Epithelial cell of proximal tubule (primary cell): ENCODE results near the gene RAI1. TPM values are rescaled to one million over a fixed set of nuclear protein-coding genes. Genes with fewer than 3 reads are reported as not detected.

ENCODE experiments used
- DNase-seq: peaks from one replicate; pipeline ENCODE4 v3.0.0-alpha.2; 2011; ENCODE audit warnings: low read depth
- H3K4me3 ChIP-seq: 2 replicates; pipeline ENCODE4 v1.5.1; 2011; ENCODE audit warnings: low read depth, mild to moderate bottlenecking, low read length
- total RNA-seq: library from RNA; depleted of rRNA; stranded (reverse); fragments of >200 nt; gene quantifications from 2 replicates; pipeline ENCODE4 v1.2.3, GENCODE V29; 2015
- TF ChIP-seq, protein P1 (sequence below): conservative IDR thresholded peaks from 2 replicates; pipeline ENCODE4 v1.5.1; 2012; ENCODE audit warnings: low read depth, mild to moderate bottlenecking, low read length

The RAI1 gene
- total RNA-seq, 1 donor from 2014 or later = 13.7 TPM

DNA sequence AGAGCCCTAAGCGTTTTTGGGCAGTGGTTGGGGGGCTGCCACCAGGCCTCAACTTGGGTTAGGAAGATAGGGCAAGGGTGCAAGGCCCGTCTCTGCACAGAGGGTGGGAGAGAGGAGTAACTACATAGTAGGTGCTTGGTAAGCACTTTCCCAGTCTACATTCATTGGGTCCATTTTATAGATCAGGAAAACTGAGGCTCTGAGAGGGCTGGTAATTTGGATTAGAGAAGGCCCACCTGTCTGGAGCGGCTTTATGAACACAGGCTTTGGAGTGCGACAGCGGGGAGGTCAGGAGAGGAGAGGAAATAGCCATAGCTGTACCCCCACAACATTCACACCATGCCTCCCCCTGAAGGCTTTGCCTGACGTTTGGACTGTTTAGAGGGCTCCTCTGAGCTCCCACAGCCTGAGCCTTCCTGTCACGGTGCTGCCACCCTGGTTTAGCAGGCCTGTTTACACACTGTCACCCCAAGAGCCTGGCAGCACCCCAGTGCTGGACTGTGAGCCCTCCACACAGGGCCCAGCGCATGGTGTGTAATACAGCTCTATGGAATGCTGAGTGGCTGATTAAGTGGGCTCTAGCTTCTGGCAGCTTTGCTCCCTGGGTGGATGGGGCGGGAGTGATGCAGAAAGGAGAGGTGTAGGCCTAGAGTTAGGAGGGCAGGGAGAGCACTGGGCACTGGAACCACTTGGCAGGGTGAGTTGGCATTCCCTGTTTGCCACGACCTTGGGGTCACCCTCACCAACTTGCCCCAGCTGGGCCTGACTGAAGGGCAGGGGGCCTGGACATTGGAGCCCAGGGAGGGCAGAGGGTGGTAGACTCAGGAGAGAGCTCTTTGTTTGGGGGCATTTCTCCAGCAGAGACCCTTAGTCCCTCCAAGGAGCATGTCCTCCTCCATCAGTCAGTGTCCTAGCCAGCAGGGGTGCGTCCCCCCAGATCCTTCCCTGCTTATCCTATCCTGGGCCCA lies 73.7 kb downstream of the RAI1 start:
- no peak overlapping the region for H3K4me3 ChIP-seq
- TF ChIP-seq, protein P1, sequence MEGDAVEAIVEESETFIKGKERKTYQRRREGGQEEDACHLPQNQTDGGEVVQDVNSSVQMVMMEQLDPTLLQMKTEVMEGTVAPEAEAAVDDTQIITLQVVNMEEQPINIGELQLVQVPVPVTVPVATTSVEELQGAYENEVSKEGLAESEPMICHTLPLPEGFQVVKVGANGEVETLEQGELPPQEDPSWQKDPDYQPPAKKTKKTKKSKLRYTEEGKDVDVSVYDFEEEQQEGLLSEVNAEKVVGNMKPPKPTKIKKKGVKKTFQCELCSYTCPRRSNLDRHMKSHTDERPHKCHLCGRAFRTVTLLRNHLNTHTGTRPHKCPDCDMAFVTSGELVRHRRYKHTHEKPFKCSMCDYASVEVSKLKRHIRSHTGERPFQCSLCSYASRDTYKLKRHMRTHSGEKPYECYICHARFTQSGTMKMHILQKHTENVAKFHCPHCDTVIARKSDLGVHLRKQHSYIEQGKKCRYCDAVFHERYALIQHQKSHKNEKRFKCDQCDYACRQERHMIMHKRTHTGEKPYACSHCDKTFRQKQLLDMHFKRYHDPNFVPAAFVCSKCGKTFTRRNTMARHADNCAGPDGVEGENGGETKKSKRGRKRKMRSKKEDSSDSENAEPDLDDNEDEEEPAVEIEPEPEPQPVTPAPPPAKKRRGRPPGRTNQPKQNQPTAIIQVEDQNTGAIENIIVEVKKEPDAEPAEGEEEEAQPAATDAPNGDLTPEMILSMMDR = no peak
- DNase-seq = no peak

DNA sequence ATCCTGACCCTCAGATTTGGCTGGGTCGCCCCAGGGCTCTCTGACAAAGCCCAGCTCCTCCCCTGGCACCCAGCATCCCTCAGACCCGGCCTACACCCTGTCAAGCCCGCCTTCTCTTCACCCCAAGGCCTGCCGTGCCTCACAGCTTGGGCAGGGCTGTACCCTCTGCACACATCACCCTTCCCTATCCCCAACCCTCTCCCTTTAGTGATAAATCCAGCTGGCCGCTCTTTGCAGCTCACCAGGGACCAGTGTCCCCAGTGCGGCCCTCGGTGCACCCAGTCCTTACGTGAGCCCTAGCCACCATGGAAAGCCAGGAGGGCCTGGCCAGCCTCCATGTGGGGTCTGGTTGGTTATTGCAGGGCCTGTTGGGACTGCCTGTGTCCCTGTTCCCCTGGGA lies 74.5 kb downstream of the RAI1 start:
- no peak for DNase-seq
- TF ChIP-seq, protein P1 = no peak
- H3K4me3 ChIP-seq = no peak overlapping the region

DNA sequence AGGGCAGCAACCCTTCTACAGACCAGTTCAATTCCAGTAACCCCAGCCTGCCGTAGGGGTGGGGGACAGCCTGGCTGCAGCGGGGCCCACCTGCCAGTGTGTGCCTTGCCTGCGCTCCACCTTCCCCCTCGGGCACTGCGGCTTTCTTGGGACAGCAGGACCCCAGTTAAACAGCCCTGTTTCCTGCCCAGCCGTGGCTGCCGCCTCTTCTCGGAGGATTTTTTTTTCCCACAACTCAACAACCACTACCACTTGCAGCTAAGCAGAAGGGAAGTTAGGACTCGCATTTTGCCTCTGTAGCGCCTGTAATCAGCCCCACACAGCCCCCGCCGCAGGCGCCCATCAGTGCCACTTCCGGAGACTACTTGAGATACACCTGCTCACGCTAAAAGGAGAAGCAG lies 76.1 kb downstream of the RAI1 start:
- no peak overlapping the region for H3K4me3 ChIP-seq
- DNase-seq = no peak
- TF ChIP-seq, protein P1 = no peak

DNA sequence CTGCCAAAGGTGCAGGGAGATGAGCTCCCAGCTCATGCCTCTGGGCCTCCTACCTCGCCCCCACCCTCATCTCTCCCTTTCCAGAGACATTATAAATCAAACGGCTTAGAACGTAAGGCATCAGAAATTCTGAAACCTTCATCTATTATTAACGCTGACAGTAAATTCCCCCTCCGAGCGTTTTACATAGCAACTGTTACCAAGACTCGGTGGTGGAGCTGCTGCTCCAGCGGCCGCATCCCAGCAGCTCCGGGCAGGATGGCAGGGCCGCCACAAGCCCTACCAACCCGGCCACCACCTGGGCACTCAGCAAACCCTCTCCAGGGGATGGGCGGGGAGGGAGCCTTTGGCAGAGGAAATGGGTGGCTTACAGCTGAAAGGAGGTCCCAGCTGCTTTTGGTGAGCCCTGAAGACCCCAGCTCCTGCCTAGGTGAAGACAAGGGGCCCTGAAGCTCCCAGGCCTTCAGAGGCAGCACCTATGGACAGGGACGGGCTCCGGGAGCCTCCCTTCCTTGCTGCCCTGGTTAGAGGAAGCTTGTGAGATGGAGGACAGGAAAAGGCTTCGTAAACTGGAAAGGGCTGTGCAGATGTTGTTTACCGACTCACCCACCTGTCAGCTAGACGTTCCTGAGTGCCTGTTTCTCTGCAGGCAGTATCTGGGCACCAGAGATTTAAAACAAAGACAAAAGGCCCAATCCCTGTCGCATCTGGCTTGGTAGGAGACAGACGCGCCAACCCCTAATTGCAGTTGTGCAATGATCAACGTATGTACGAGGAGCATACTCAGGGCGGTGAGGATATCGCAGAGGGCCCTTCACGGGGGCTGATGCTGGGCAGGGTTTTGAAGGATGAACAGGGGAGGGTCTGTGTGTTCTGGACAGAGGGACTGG lies 76.9 kb downstream of the RAI1 start:
- no peak for DNase-seq
- H3K4me3 ChIP-seq = no peak overlapping the region
- TF ChIP-seq, protein P1 = no peak

DNA sequence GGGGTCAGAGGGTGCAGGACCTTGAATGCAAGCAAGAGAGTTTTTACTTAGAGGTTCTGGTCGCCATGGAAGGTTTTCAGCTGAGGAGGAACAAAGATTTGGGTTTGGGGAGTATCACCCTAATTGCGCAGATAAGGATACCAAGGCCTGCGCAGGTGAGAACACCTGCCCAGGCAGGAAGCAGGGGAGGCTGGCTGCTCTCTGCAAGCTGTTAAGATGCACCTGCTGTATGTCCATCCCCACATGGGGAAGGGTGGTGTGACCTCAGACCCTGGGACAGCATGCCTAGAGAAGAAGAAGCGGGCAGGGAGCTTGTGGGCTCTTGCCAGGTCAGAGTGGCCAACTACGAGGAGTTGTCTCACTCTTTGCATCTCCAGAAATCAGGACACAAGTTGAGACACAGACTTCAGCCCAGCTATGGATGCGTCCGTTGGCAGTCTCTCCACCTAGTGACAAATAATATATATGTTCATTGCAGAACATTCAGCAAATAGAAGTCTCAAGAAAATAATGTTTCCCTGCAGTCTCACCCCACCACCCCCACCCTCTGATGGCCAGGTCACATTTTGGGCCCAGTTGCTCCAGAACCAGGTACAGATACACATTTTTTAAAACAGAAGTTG lies 77.8 kb downstream of the RAI1 start:
- no peak overlapping the region for H3K4me3 ChIP-seq
- TF ChIP-seq, protein P1 = no peak
- no peak for DNase-seq

DNA sequence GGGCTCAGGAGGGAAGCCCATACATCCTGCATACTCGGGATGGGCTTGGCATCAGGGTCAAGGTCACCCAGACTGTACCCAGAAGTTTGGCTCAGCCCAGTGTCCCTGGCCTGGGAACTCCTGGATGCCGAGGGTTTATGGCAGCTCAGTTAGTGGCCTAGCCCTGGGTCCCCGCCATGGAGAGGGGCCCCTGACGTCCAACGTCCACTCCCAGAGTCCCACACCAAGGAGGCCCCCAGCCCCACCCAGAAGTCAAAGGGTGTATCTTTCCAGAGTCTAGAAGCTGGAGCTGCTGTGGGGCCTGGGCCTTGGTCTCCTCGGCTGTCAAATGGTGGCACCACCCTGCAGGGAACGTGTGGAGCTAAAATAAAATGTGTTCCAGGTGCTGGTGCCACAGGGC lies 79.1 kb downstream of the RAI1 start:
- no peak for DNase-seq
- TF ChIP-seq, protein P1 = no peak
- no peak overlapping the region for H3K4me3 ChIP-seq
